Activated CD4-positive, alpha-beta T cell treated with anti-CD3 and anti-CD28 coated beads, Interleukin-2, amount 10 ng/mL, durations not matched to agents 7 days and 5 days (primary cell): ENCODE measurements around the gene LPP. TPM values are rescaled to one million over a fixed set of nuclear protein-coding genes. Genes with fewer than 3 reads are reported as not detected.
A peak's percentile ranks its signal among the peaks of the same experiment; 100 is the strongest.

ENCODE experiments used
- CTCF ChIA-PET: fragments of 350-600 bp; sonication (Branson Sonifier 250); formaldehyde crosslinking; loops from one replicate; lab custom pipeline; 2021; ENCODE audit warnings: antibody characterized with exemption; lab: Charles Lee
- POLR2A ChIA-PET: fragments of 350-600 bp; sonication (Branson Sonifier 250); formaldehyde crosslinking; loops from one replicate; lab custom pipeline; 2021; ENCODE audit warnings: antibody characterized with exemption; lab: Charles Lee
- DNase-seq: peaks from one replicate; pipeline ENCODE4 v3.0.0-alpha.2; 2020
- H3K27ac Mint-ChIP-seq: one replicate; pipeline ENCODE4 v1.8.0; 2021; ENCODE audit warnings: mild to moderate bottlenecking, moderate library complexity, mixed read lengths
- H3K27me3 Mint-ChIP-seq: one replicate; pipeline ENCODE4 v1.8.0; 2021; ENCODE audit warnings: mixed read lengths
- H3K36me3 Mint-ChIP-seq: one replicate; pipeline ENCODE4 v1.8.0; 2021; ENCODE audit warnings: low read depth, mixed read lengths
- H3K4me1 Mint-ChIP-seq: one replicate; pipeline ENCODE4 v1.8.0; 2021; ENCODE audit warnings: mixed read lengths
- H3K4me3 Mint-ChIP-seq: one replicate; pipeline ENCODE4 v1.8.0; 2021; ENCODE audit warnings: mild to moderate bottlenecking, moderate library complexity, mixed read lengths
- H3K9me3 Mint-ChIP-seq: one replicate; pipeline ENCODE4 v1.8.0; 2021; ENCODE audit warnings: mixed read lengths
- total RNA-seq, 2 experiments: library from RNA; stranded (reverse); gene quantifications; one replicate each; pipeline ENCODE4 v1.2.3, GENCODE V29; 2021

The LPP gene
- total RNA-seq, 2 experiments from 2014 or later: 63.6 to 70.3 TPM

GRCh38 chr3:188390775-188391443 is 237.0 kb downstream of the LPP start:
- Mint-ChIP-seq H3K27ac (peak overlapping the region; percentile 72), H3K4me3 (no peak overlapping the region), H3K4me1 (peaks cover 22% of the 10 kb centered on the region), H3K36me3 (peaks cover 7% of the 10 kb centered on the region), H3K27me3 (no peaks in the 10 kb centered on the region), H3K9me3 (no peaks in the 10 kb centered on the region)
- ChIA-PET POLR2A (no interaction called here), CTCF (interaction anchor here (1.4 kb wide), 1 partner anchor 650 kb away, joined by 7 read pairs; no protein-coding TSS in a partner anchor)
- no peak for DNase-seq

DNA sequence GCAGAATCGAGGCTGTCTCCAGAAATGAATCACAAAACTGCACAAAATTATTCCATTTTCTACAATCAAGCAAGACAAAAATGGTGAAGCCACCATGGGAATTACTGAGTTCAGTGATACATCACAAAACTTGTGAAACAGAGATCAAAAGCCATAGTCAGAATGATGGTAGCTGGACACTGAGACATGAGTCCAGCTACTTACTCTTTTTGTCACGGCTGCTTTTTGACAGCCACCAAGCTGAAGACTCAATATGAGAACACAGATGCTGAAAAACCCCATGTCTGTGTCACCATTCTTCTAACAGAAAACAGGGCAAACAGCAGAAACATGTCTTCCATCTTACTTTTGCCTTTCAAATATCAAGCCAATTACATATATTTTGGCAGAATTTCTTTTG is 237.6 kb downstream of the LPP start:
- ChIA-PET CTCF (no interaction called here), POLR2A (no interaction called here)
- no peak for DNase-seq
- Mint-ChIP-seq H3K27me3 (no peaks in the 10 kb centered on the region), H3K36me3 (peaks cover 7% of the 10 kb centered on the region), H3K9me3 (no peaks in the 10 kb centered on the region), H3K27ac (no peak overlapping the region), H3K4me3 (no peak overlapping the region), H3K4me1 (peaks cover 16% of the 10 kb centered on the region)

DNA sequence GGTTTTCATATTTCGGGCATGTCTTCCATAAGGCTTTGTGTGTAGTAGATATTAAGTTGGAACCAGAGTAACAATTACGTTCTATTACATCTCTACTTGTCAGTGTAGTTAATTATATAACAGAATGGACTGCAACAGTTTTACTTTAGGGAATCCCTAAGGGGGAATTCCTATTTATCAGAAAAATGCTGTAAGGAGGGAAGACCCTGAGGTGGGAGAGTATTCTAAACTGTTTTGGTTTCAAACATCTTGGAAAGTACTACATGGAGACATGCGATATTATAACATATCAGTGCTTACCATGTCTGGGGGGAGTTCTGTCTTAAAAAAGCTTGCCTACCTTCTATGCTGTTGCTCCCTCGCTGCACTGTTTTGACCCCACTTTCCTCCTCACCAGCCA is 238.1 kb downstream of the LPP start:
- Mint-ChIP-seq H3K36me3 (peaks cover 5% of the 10 kb centered on the region), H3K27me3 (no peaks in the 10 kb centered on the region), H3K9me3 (no peaks in the 10 kb centered on the region), H3K4me1 (peaks cover 18% of the 10 kb centered on the region), H3K27ac (no peak overlapping the region), H3K4me3 (no peak overlapping the region)
- ChIA-PET CTCF (no interaction called here), POLR2A (no interaction called here)
- DNase-seq: no peak

GRCh38 chr3:188394623-188395022 is 240.7 kb downstream of the LPP start:
- ChIA-PET CTCF (interaction anchor here (1.2 to 1.5 kb wide), 2 partner anchors 9 to 448 kb away, joined by 3 to 4 read pairs; no protein-coding TSS in a partner anchor), POLR2A (no interaction called here)
- peaks cover 37% of the 10 kb centered on the region for H3K4me1 Mint-ChIP-seq
- H3K27ac Mint-ChIP-seq: no peak overlapping the region
- no peak overlapping the region for H3K4me3 Mint-ChIP-seq
- DNase-seq: no peak
- H3K9me3 Mint-ChIP-seq: no peaks in the 10 kb centered on the region
- H3K36me3 Mint-ChIP-seq: peaks cover 11% of the 10 kb centered on the region
- no peaks in the 10 kb centered on the region for H3K27me3 Mint-ChIP-seq

- H3K4me3 Mint-ChIP-seq: no peak overlapping the region
- peaks cover 7% of the 10 kb centered on the region for H3K36me3 Mint-ChIP-seq
- H3K4me1 Mint-ChIP-seq: peaks cover 41% of the 10 kb centered on the region
- CTCF ChIA-PET: no interaction called here
- H3K27ac Mint-ChIP-seq: no peak overlapping the region
- POLR2A ChIA-PET: no interaction called here
- H3K27me3 Mint-ChIP-seq: no peaks in the 10 kb centered on the region
- DNase-seq: no peak
- H3K9me3 Mint-ChIP-seq: no peaks in the 10 kb centered on the region
Observed at GRCh38 chr3:188396251-188396650, 242.3 kb downstream of the LPP start.

GRCh38 chr3:188396900-188397299 is 242.9 kb downstream of the LPP start:
- H3K4me1 Mint-ChIP-seq: peaks cover 46% of the 10 kb centered on the region
- H3K27ac Mint-ChIP-seq: no peak overlapping the region

GRCh38 chr3:188397766-188398705 is 244.1 kb downstream of the LPP start:
- CTCF ChIA-PET: interaction anchor here (1.4 to 4.1 kb wide), 2 partner anchors 11 to 658 kb away, joined by 3 to 18 read pairs; no protein-coding TSS in a partner anchor
- H3K27ac Mint-ChIP-seq: peak overlapping the region; percentile 58

More at GRCh38 chr3:188396900-188397299, 242.9 kb downstream of the LPP start:
- CTCF ChIA-PET: interaction anchor here (1.4 kb wide), 1 partner anchor 12 kb away, joined by 3 read pairs; no protein-coding TSS in a partner anchor
- peaks cover 2% of the 10 kb centered on the region for H3K9me3 Mint-ChIP-seq
- peaks cover 7% of the 10 kb centered on the region for H3K36me3 Mint-ChIP-seq
- no peaks in the 10 kb centered on the region for H3K27me3 Mint-ChIP-seq
- H3K4me3 Mint-ChIP-seq: no peak overlapping the region
- DNase-seq: no peak
- POLR2A ChIA-PET: no interaction called here

GRCh38 chr3:188400494-188401243 is 246.7 kb downstream of the LPP start:
- Mint-ChIP-seq H3K4me3 (no peak overlapping the region), H3K27ac (peak overlapping the region; percentile 58), H3K4me1 (peaks cover 70% of the 10 kb centered on the region), H3K36me3 (peaks cover 16% of the 10 kb centered on the region), H3K9me3 (peaks cover 5% of the 10 kb centered on the region), H3K27me3 (no peaks in the 10 kb centered on the region)
- peak; percentile 36 for DNase-seq
- ChIA-PET CTCF (interaction anchor here (1.1 to 4.1 kb wide), 3 partner anchors 15 to 660 kb away, joined by 3 to 18 read pairs (median 3); no protein-coding TSS in a partner anchor), POLR2A (no interaction called here)

More at GRCh38 chr3:188397766-188398705, 244.1 kb downstream of the LPP start:
- H3K9me3 Mint-ChIP-seq: peaks cover 5% of the 10 kb centered on the region
- no peak for DNase-seq
- POLR2A ChIA-PET: no interaction called here
- peak overlapping the region; percentile 58 for H3K4me3 Mint-ChIP-seq
- peaks cover 55% of the 10 kb centered on the region for H3K4me1 Mint-ChIP-seq
- no peaks in the 10 kb centered on the region for H3K27me3 Mint-ChIP-seq
- H3K36me3 Mint-ChIP-seq: peaks cover 13% of the 10 kb centered on the region

GRCh38 chr3:188401244-188401993 is 247.5 kb downstream of the LPP start:
- Mint-ChIP-seq H3K36me3 (peaks cover 22% of the 10 kb centered on the region), H3K9me3 (peaks cover 5% of the 10 kb centered on the region)
- POLR2A ChIA-PET: no interaction called here

DNA sequence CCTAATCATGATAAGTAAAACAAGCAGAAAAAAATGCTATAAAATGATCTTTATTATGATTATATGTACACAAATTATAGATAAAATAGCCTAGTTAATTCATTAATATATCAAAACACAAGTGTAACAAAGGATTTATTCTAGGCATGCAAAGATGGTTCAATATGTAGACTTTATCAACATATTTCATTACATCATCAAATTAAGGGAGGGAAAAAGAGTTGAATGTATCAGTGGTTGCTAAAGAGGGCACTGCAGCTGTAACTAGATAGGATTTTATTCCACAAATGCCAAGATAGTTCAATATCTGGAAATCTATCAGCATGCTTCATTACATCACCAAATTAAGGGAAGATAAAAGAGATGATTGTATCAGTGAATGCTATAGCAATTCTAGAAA is 248.3 kb downstream of the LPP start:
- H3K4me1 Mint-ChIP-seq: peaks cover 66% of the 10 kb centered on the region
- peaks cover 28% of the 10 kb centered on the region for H3K36me3 Mint-ChIP-seq
- H3K4me3 Mint-ChIP-seq: no peak overlapping the region
- ChIA-PET POLR2A (no interaction called here), CTCF (no interaction called here)
- H3K27ac Mint-ChIP-seq: no peak overlapping the region
- no peak for DNase-seq
- no peaks in the 10 kb centered on the region for H3K27me3 Mint-ChIP-seq
- H3K9me3 Mint-ChIP-seq: peaks cover 5% of the 10 kb centered on the region

More at GRCh38 chr3:188401244-188401993, 247.5 kb downstream of the LPP start:
- H3K27me3 Mint-ChIP-seq: no peaks in the 10 kb centered on the region
- DNase-seq: no peak
- H3K27ac Mint-ChIP-seq: no peak overlapping the region
- CTCF ChIA-PET: interaction anchor here (1.2 to 4.1 kb wide), 2 partner anchors 348 to 661 kb away, joined by 3 to 18 read pairs; no protein-coding TSS in a partner anchor
- peaks cover 70% of the 10 kb centered on the region for H3K4me1 Mint-ChIP-seq
- no peak overlapping the region for H3K4me3 Mint-ChIP-seq

- no peaks in the 10 kb centered on the region for H3K27me3 Mint-ChIP-seq
- CTCF ChIA-PET: interaction anchor here (1.2 to 1.3 kb wide), 2 partner anchors 8 to 658 kb away, joined by 3 to 4 read pairs; partner anchors contain the start of gene BCL6
- peak overlapping the region; percentile 37 for H3K27ac Mint-ChIP-seq
- no peak overlapping the region for H3K4me3 Mint-ChIP-seq
- H3K36me3 Mint-ChIP-seq: peaks cover 34% of the 10 kb centered on the region
- DNase-seq: no peak
- H3K9me3 Mint-ChIP-seq: peaks cover 5% of the 10 kb centered on the region
- POLR2A ChIA-PET: no interaction called here
- peaks cover 55% of the 10 kb centered on the region for H3K4me1 Mint-ChIP-seq
Observed at GRCh38 chr3:188403404-188403803, 249.4 kb downstream of the LPP start.
